Fibroblast of villous mesenchyme (primary cell): ENCODE data around the gene RCBTB2. TPM values are rescaled to one million over a fixed set of nuclear protein-coding genes. Genes with fewer than 3 reads are reported as not detected.
"Not testable (repeated sequence)": the region's sequence is repeated elsewhere in the genome, so short reads cannot be mapped to it uniquely, and the experiment has no call there.

Experiments used
- DNase-seq: peaks from one replicate; pipeline ENCODE4 v3.0.0-alpha.2; 2010; ENCODE audit warnings: low read depth
- H3K4me3 ChIP-seq: 2 replicates; pipeline ENCODE4 v1.5.1; 2011; ENCODE audit warnings: low read depth, mild to moderate bottlenecking, low read length
- CTCF ChIP-seq: IDR thresholded peaks from 2 replicates; pipeline ENCODE4 v1.5.1; 2012; ENCODE audit warnings: low read depth, mild to moderate bottlenecking, low read length; ENCODE audit not compliant: insufficient read depth
- total RNA-seq: library from RNA; depleted of rRNA; stranded (reverse); fragments of >200 nt; gene quantifications from 2 replicates; pipeline ENCODE4 v1.2.3, GENCODE V29; 2012

Gene RCBTB2
- total RNA-seq, result 4.2 and 11.2 TPM in 2 replicates

DNA sequence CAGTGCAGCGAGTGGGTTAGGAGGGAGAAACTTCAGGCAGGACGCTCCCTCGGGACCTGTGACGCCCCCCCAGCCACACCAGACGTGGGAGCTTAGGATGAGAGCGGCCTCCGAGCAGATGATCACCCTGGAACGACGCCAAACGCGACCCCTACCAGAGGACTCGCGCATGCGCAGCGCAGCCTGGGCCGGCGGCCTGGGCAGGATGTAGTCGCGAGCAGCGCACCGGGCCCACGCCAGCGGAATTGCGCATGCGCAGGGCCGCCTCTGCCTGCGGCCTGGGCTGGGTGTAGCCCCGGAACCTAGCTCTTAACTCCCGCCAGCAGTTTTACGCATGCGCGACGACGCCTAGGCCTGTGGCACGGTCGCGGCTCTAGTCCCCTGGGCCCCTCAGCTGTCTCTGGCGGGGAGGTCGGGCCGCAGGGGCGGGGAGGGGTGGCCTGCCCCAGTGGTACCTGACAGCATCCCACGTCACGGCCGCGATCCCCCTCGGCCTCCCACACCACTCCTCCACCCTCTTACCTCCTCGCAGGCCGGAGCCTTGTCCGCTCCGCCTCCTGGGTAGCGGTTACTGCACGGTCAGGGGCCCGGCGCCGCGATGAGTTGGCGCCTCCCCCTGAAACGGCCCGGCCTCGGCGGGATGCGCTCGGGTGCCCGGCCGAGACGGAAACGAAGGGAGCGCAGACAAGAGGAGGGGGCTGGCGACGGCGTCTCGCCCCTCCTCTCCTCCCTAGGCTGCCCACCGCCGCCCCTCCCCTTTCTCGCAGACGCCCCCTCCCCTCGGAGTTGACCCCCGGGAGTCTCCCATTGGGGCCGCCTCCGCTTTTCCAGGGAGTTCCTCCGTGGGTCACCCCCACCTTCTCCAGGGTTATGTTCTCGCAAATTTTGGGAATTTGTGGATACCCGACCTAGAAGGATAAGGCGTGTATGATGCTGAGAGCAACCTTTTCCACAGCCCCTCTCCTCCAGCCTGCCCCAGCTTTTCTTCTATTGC lies at the start of gene RCBTB2:
TSS of gene RCBTB2 (minus strand) at position 575 of the 994 bp plus-strand sequence. CDS start 11,141 bp downstream, outside the sequence.
- TF ChIP-seq CTCF, result no peak
- H3K4me3 ChIP-seq, result peak within 1 kb of the TSS; percentile 85
- DNase-seq, result peak; percentile 97

- no peak for DNase-seq
- TF ChIP-seq CTCF, result no peak
- H3K4me3 ChIP-seq, result no peak overlapping the region
These were observed 49.2 kb upstream of the RCBTB2 start for GRCh38 chr13:48582084-48582483.

- no peak for TF ChIP-seq CTCF
- no peak for DNase-seq
- no peak overlapping the region for H3K4me3 ChIP-seq
These were observed 48.0 kb upstream of the RCBTB2 start for GRCh38 chr13:48580896-48581295.

DNA sequence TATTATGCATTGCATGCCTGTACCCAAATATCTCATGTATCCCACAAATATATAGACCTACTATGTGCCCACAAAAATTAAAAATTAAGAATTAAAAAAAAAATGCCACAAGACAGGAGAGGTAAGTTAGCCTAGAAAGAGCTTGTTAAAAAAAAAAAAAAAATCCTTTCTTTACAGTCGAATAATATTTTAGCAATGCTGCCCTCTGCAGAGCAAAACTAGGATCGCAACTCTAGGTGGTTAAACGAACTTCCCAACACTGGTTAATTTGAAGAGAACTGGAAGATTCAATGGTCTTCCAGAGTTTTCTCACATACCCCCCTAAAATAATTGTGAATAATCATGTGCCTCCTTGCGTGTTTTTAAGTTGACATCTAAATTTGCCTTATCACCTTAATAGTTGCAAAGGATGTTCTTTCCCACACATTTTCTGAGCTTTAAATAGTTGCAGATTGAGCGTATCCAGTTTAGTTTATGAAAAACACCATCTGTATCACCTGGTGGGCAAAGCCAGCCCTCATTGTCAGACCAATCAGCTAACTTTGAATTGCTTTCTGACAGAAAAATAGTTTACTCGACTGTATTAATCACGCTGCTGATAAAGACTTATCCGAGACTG lies 47.4 kb upstream of the RCBTB2 start:
- peak; percentile 73 for DNase-seq
- H3K4me3 ChIP-seq, result no peak overlapping the region
- TF ChIP-seq CTCF, result peak; percentile 68

DNA sequence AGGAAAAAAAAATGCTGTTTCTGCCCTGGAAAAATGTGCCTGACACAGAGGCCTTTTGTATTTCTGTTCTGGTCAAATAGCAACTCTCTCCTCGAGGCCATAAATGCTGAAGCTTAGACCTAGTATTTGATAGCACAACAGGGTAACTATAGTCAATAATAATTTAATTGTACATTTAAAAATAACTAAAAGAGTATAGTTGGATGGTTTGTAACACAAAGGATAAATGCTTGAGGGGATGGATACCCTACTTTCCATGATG lies 47.0 kb upstream of the RCBTB2 start:
- not testable (repeated sequence) for H3K4me3 ChIP-seq, DNase-seq

DNA sequence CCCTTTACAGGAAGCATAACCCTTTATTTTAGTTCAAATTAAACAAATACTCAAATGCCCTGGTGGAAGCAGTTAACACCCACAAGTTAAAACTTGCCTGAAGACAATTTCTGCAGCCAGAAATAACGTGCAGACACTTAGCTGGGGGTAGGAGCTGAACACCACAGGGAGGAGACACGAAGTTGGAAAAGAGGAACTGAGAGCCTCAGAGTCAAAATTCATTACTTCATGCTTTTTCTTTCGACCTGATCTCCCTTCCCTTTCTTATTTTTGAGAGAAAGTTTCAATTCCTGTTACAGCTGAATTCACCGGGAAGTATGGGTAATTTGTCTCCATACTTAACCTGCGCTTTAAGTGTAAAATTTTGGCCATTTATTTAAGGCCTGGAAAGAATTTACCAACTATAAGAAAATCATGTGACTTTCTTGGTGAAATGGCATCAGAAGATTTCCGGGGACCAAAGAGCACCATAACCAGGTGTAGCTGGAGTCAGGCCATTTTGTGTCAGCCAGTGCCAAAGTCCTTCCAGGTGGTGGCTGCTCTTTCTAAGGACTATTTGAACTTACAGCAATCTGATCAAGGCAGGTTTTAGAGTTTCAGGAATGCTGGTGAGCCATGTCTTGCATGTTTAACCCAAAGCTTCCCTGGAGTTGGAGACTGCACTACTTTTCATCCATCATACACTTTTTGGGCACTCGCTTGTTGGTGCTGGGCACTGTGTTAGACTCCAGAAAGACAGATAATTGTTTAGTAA lies 46.5 kb upstream of the RCBTB2 start:
- TF ChIP-seq CTCF, result no peak
- no peak for DNase-seq
- H3K4me3 ChIP-seq, result no peak overlapping the region
